IPS-11a (cell line): Measurements from ENCODE around the gene SLC17A2.
"Not testable (repeated sequence)": the region's sequence is repeated elsewhere in the genome, so short reads cannot be mapped to it uniquely, and the experiment has no call there.

Experiments
- H3K4me3 ChIP-seq: one replicate; pipeline ENCODE4 v1.5.1; 2013; ENCODE audit warnings: low read depth, low read length, control low read depth

Gene SLC17A2

DNA sequence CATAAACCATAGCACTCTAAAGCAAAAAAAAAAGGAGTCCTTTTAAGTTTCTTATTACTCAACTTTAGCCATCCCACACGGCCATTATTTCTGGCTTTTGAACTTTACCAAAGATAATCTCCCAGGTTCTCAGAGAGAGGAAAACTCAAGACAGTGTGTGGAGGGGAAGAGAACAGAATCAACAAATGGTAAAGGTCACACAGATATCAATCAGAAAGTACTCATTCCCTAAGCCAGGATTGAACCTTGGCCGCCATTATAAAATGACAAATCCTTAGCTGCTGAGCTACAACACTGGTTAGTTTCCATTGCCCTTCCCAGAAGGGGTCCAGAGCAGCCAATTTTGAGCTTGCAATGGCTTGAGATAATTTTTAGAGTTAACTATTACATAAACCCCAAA lies 22.0 kb upstream of the SLC17A2 start:
- no peak overlapping the region for H3K4me3 ChIP-seq

DNA sequence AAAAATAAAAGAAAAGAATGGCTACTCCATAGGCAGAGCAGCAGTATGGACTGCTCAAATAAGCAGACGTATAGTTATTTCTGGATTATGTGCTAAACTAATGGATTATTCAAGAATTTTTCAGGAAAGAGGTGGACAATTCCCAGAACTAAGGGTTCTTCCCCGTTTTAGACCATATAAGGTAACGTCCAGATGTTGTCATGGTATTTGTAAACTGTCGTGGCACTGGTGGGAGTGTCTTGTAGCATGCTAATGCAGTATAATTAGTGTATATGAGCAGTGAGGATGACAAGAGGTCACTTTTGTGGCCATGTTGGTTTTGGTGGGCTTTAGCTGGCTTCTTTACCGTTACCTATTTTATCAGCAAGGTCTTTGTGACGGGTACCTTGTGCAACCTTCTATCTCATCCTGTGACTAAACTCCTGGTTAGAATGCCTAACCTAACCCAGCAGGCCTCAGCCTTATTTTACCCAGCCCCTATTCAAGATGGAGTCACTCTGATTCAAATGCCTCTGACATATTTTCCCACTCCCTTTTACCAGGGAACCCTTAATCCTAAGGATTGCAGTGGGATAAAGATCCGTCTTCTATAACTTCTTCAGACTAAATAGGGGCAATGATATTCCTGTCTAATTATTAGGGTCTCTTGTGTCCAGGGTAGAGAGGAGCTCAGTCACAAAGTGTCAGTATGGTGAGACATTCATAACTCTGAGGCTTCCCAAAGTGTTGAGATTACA lies 21.0 kb upstream of the SLC17A2 start:
- no peak overlapping the region for H3K4me3 ChIP-seq

DNA sequence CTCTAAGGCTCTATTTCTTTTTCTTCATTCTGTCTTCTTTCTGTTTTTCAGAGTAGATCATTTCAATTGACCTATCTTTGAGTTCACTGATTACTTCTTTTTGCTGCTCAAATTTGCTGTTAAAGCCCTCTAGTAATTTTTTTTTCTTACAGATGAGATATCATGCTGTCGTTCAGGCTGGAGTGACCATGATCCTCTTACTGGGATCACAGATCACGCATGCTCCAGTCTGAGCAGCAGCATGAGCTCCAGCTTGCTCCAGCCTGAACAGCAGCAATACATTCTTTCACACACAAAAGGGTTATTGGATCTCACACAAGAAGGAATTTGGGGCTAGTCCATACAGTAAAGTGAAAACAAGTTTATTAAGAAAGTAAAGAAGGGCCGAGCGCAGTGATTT lies 19.8 kb upstream of the SLC17A2 start:
- no peak overlapping the region for H3K4me3 ChIP-seq

DNA sequence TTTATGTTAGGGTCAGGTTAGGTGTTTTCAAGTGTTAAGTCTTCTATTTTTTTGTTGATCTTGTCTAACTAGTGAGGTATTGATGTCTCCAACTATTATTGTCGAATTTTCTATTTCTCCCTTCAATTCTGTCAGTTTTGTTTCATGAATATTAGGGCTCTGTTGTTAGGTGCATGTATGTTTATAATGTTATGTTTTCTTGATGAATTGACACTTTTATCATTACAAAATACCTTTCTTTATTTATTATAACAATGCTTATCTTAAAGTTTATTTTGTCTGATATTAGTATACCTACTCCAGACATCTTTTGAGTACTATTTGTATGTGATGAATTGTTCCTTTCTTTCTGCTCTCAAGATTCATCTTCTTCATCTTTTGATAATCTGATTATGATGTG lies 19.2 kb upstream of the SLC17A2 start:
- H3K4me3 ChIP-seq = no peak overlapping the region

DNA sequence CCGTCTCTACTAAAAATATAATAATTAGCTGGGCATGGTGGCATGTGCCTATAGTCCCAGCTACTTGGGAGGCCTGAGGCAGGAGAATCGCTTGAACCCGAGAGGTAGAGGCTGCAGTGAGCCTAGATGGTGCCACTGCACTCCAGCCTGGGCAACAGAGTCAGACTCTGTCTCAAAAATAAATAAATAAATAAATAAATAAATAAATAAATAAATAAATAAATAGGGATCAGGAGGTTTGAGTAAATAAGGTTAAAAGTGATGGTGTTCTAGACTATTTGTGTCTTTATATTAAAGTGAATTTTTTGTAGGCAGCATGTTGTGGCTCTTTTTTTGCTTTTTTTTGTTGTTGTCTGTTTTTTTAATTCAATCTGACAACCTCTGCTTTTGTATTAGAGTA lies 17.0 kb upstream of the SLC17A2 start:
- not testable (repeated sequence) for H3K4me3 ChIP-seq

DNA sequence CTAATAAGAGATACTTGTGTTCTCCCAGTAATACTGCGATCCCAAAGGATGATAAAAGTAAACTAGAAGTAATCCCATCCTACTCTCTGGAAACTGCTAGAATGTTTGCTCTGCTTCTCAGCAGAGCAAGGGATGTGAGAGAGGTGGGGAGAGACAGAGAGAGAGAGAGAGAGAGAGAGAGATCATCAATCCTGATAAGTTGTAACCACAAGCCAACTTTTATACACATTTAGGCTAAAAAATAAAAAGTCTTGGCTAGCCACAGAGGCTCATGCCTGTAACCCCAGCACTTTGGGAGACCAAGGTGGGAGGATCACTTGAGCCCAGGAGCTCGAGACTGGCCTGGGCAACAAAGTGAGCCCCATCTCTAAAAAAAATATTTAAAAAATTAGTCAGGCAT lies 16.1 kb upstream of the SLC17A2 start:
- no peak overlapping the region for H3K4me3 ChIP-seq

DNA sequence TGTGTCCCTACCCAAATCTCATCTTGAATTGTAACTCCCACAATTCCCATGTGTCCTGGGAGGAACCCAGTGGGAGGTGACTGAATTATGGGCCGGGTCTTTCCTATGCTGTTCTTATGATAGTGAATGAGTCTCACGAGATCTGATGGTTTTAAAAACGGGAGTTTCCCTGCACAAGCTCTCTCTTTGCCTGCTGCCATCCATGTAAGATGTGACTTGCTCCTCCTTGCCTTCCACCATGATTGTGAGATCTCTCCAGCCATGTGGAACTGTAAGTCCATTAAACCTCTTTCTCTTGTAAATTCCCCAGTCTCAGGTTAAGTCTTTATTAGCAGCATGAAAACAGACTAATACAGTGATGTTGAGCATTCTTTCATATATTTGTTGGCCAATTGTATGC lies 15.2 kb upstream of the SLC17A2 start:
- not testable (repeated sequence) for H3K4me3 ChIP-seq

DNA sequence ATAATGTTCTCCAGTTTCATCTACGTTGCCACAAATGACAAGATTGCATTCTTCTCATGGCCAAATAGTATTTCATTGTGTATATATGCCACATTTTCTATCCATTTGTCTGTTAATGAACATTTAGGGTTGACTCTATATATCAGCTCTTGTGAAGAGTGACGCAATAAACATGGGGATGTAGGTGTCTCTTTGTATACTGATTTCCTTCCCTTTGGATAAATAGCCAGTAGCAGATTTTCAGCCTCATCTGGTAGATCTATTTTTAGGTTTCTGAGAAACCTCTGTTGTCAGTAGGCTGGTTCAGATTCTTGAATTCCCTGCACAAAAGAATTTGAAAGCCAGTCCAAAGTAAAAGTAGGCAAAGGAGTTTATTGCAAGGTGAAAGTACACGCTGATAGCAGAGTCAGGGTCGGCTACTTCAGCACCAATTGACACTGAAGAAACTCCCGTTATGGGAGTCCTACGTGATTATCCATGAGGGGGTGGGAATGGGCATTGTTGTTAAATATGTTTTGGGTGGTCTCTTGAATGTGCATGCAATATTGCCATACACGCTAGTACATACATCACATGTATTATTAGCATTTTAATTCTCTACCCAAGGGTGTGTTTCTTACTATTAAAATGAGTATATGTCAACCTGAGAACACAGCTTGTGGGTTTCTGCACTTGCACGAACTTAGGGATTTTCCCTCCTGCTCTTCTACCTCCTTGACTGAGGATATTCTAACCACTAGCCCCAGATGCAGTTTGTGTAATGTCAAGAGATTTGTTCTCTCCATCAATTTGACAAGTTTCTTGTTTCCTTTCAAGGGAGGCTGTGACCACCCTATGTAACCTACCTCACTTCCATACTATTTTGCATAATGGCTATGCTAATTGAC lies 14.4 kb upstream of the SLC17A2 start:
- H3K4me3 ChIP-seq = no peak overlapping the region

DNA sequence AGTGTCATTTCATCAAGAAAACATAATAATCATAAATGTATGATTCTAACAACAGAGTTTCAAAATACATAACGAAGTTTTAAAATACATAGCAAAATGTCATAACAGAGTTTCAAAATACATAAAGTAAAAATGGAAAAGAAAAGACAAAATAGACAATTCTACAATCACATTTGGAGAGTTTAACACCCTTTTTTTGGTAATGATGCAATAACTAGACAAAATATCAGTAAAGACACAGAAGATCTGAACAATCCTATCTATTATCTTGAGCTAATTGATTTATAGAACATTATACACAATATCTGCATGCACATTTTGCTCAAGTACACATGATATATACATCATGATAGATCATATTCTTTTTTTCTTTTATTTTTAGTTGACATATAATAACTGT lies 13.4 kb upstream of the SLC17A2 start:
- no peak overlapping the region for H3K4me3 ChIP-seq

DNA sequence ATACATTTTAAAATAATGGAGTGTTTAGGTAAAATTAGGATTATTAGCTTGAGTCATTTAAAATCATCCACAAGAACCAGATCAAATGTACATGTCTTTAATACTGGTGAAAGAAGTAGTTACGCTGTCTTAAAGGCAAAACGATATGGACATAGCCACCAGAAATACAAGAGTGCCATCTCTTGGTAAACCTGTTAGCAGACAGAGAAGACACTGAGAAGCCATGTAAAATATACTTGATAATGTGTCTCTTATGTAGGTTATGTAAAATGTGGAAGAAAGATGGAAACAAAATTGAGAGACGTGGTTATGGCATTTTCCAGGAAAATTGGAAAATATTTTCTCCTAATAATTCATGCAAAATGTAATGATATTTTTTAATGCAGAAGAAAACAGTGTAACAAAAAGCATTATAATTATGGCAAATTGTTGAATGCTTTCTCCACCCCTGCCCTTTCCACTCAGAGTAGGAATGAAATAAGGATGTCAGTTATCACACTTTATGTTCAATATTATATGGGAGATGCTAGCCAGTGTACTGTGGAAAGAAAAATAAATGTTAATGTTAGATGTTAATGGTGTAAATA lies 12.2 kb upstream of the SLC17A2 start:
- no peak overlapping the region for H3K4me3 ChIP-seq

DNA sequence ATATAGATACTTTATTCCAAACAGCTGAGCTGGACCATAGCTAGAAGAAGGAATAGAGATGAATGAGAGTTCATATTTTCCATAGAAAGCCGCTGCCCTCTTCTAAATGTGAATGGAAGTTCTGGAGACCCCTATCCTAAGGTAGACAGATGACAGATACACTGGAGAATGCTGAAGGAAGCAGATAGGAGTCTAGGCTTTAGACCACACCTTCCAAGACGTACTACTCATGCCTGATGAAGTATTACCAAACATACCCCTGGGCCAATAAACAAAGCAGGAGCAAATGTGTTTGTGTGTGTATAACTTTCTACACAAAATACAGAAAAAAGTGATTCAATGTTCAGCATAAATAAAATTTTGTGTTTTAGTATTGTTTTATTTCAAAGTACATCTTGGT lies 9.1 kb upstream of the SLC17A2 start:
- no peak overlapping the region for H3K4me3 ChIP-seq

DNA sequence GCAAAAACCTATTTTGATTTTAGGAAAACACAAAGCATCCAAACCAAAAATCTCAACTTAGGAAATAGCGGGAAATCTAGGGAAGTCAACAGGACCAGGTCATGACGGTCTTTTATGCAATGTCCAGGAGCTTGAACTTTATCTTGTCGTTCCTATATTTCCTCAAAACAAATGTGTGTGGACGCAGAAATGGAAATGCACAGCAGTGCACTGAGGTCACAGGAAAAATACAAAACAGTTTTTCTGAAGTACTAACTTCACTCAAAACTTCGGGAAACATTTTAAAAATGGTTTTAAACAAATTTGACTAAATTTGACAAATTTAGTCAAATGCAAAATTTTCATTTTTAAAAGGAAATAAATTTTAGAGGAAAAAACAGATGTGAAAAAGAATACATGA lies 5.5 kb upstream of the SLC17A2 start:
- H3K4me3 ChIP-seq = no peak overlapping the region

DNA sequence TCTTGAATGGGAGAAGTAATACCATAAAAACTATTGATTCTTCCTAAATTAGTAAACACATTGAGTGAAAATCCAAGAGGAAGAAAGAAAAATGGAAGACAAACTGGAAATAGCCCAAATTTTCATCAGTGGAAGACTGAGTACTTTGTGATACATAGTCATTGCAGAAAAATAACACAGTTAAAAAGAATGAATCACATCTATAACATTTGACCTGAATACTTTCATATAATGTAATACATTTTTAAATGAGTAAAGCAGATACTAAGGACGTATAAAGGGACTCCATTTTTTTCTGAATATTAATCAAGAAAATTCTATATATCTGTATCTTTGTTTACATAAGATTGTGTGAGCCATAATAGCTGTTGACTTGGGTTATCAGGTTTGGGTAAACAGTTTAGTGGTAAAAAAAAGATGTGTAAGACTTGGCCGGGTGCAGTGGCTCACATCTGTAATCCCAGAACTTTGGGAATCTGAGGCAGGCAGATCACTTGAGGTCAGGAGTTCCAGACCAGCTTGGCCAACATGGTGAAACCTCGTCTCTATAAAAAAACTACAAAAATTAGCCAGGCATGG lies 4.3 kb upstream of the SLC17A2 start:
- H3K4me3 ChIP-seq = no peak overlapping the region

DNA sequence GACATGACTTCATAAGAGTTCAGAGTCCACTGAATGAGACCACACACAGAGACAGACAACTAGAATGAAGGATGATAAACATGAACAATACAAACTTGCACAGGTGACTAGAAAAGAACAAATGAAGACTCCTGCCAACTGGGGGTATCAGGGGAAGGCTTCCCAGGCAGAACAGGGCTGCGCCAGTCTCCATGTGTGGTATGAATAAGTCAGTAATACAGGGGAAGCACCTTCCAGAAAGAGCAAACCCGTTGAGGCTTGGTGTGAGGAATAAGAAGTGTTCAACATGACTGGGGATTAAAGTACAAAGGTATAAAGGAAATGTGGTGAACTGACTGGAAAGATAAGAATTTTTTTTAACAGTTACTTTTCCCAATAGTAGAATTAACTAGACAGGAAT lies 3.7 kb upstream of the SLC17A2 start:
- no peak overlapping the region for H3K4me3 ChIP-seq

DNA sequence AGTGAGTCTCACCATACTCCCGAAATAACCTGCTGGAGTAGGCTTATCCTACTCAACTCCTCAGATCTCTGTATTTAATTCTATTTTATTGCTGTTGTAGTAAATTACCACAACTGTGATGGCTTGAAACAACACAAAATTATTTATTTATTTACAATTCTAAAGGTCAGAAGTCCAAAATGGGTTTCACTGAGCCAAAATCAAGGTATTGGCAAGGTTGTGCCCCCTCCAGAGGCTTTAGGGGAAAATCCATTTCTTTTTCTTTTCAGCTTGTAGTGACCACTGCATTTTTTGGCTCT lies 869 bp upstream of the SLC17A2 start:
- H3K4me3 ChIP-seq = no peak overlapping the region

DNA sequence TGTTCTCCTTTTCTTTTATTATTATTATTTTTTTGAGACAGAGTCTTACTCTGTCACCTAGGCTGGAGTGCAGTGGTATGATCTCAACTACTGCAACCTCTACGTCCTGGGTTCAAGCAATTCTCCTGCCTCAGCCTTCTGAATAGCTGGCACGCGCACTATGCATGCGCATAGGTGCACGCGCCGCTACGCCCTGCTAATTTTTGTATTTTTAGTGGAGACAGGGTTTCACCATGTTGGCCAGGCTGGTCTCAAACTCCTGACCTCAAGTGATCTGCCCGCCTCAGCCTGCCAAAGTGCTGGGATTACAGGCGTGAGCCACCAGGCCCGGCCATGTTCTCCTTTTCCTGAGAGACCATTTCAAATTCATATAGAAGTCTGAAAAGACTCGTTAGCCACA lies 706 bp downstream of the SLC17A2 start:
- not testable (repeated sequence) for H3K4me3 ChIP-seq

DNA sequence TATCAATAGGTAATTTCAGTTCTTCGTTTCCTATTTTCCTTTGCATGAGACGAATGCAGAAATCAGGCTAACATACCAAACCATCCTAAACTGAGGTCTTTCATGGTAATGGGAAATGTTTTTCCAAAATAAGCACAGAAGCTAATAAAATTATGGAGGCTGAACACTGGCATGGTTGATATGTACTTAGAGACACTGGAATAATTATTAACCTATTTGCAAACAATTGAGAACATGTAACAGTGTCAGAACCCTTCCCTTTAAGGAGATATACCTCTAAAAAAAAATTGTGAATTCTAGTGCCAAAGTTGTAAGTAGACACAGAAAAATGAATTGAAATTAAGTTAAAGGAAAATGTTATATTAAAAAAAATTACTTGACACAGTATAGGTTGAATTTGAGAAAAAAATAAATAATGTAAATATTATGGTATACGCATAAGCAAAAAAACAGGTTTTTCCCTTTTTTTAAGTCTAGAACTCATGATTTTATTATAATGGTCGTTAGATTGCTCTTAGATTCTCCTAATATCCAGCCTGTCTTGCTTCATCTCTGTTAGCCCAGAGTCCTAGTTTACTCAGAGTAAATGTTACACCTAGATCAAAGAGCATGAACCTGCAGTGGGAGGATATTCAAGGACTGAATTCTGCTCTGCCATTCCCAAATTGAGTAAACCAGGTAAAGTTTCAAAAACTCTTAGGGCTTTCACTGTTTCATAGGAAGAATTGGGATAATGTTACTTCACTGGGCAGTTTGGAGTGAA lies 1.7 kb downstream of the SLC17A2 start:
- H3K4me3 ChIP-seq = no peak overlapping the region

DNA sequence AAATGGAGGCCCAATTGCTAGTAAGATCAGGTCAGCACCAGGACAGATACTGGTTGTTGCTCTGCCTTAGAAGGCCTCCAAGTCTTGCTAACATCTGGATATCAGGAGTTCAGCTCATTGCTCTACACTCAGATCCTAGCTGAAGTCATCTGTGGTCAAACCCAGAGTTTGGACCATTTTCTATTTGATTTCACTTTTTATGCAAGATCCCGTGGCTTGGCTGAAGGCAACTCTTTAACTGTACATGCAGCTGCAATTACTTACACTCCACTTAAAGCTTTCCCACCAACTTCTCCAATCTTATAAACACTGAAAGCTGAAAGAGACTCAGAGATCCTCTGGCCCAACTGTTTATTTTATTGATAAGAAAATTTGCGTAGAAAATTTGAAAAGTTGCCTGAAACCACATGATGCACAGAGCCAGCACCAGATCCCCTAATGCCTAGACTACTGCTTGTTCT lies 2.7 kb downstream of the SLC17A2 start:
- H3K4me3 ChIP-seq = no peak overlapping the region

DNA sequence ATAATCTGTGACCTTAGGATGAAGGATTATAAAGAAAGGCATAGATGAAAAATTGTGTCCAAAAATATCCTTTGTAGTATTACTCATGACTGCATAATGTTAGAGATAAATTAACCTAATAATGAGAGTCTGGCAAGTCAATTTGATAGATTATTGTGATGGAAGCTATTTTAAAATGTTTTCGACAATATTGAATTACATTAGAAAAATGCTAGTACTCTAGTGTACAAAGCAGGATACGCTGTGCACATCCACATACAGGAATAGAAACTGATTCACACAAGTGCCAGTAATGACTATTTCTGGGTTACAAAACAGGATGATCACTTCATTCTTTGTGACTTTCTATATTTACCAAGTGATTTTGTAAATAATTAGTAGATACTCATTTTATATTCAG lies 3.3 kb downstream of the SLC17A2 start:
- H3K4me3 ChIP-seq = no peak overlapping the region

DNA sequence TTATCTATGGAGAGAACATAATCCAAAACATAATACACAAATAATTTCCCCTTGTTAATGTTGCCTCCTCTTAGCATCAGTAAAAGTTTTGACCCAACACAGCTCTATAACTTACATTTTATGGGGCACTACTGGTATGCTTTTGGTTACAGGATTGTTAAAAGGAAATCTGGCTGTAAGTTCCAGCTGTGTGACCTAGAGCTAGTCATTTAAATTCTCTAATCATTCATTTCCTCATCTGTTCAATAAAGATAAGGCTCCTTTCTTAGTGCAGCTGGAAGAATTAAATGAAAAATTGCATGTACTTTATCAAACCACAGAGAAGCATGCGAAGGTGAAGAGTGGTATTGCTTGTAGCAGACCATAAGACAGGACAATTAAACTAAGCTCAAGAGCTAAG lies 4.6 kb downstream of the SLC17A2 start:
- H3K4me3 ChIP-seq = no peak overlapping the region

DNA sequence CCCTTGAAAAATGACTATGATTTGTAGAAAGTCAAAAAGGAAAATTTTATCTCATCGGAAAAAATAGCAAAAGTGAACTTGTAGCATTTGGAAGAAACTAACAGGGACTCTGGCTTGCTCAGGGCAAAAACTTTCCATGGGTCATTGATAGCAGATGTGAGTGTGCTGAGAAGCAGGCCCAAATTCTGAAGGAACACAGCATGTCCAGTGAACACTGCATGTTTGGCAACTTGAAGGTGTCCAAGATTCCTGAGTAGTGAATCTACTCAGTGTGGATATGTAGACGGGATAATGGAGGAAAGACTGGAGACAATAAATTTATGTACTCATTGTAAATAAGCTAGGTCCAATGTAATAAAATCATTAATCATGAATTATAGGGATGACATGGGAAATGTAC lies 8.2 kb downstream of the SLC17A2 start:
- no peak overlapping the region for H3K4me3 ChIP-seq
